Measurements from ENCODE around the gene ADNP. TPM values are rescaled to one million over a fixed set of nuclear protein-coding genes. Genes with fewer than 3 reads are reported as not detected.

Gene ADNP
- total RNA-seq, 2 experiments from 2014 or later = 51.5 to 94.9 TPM

DNA sequence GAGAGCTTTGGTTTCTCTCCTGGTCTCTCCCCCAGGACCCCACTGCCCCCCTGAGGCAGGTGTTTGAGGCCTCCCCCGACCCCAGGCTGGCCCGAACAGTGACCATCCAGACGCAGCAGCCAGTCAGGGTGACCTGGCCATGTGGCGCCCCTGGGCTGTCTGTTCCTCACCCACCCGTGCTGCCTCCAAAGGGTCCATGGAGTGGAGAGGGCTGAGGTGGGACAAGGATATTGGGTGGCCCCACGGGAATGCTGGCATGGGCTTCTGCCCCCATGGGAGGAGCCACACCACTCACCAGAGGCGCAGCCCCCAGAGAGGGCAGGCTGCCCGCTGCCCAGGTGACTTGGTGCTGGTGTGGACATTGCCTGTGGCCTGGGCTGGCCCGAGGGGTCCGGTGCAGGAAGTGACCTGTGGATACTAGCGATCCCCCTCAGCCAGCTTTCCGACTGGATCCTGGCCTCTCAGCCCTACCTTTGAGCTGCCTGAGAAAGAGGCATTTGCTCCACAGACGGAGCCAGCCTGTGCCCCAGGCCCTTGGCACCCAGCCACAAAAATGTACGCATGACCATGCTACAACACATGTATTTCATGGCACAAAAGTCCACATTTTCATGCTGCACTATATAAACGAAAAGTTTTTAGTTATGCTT is 85.5 kb downstream of the ADNP start:
- Histone ChIP-seq H4K20me1 (ENCODE audit: insufficient read depth, low read length) (no peaks in the 10 kb centered on the region), H3K4me2 (ENCODE audit: low read length) (no peak overlapping the region), H3K9me2 (ENCODE audit: insufficient read depth, low read length) (no peaks in the 10 kb centered on the region), H3K4me1 (ENCODE audit: insufficient read depth, low read length, poor library complexity, severe bottlenecking) (peaks cover 59% of the 10 kb centered on the region), H3K4me3 (ENCODE audit: low read depth, low read length, poor library complexity, severe bottlenecking) (no peak overlapping the region), H2AFZ (ENCODE audit: low read length) (no peak overlapping the region), H3K27ac (ENCODE audit: low read depth, low read length, poor library complexity, severe bottlenecking) (no peak overlapping the region), H3K36me3 (ENCODE audit: insufficient read depth, low read length) (peaks cover 83% of the 10 kb centered on the region), H3K9me3 (ENCODE audit: low read length) (no peaks in the 10 kb centered on the region), H3K79me2 (ENCODE audit: insufficient read depth, low read depth, low read length) (peaks cover 13% of the 10 kb centered on the region; the same call in 1 of the 2 replicates)
- CTCF ChIA-PET (ENCODE audit: unreplicated experiment) = interaction anchor here (0.6 to 0.7 kb wide), 2 partner anchors 9 to 21 kb away, joined by 3 read pairs; no protein-coding TSS in a partner anchor
- POLR2A ChIA-PET = no interaction called here
- intact Hi-C loops (cut with micrococcal nuclease; ENCODE audit: unreplicated experiment) = no loop called here
- no peak for DNase-seq (ENCODE audit: low spot score)
- BruUV-seq (replicated peaks) = no TSS peak
- TF ChIP-seq, protein P1, sequence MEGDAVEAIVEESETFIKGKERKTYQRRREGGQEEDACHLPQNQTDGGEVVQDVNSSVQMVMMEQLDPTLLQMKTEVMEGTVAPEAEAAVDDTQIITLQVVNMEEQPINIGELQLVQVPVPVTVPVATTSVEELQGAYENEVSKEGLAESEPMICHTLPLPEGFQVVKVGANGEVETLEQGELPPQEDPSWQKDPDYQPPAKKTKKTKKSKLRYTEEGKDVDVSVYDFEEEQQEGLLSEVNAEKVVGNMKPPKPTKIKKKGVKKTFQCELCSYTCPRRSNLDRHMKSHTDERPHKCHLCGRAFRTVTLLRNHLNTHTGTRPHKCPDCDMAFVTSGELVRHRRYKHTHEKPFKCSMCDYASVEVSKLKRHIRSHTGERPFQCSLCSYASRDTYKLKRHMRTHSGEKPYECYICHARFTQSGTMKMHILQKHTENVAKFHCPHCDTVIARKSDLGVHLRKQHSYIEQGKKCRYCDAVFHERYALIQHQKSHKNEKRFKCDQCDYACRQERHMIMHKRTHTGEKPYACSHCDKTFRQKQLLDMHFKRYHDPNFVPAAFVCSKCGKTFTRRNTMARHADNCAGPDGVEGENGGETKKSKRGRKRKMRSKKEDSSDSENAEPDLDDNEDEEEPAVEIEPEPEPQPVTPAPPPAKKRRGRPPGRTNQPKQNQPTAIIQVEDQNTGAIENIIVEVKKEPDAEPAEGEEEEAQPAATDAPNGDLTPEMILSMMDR (conservative IDR thresholded peaks at IDR 0.05; ENCODE audit: low read length) = no peak
- TF ChIP-seq EZH2phosphoT487 (IDR thresholded peaks at IDR 0.05; ENCODE audit: borderline replicate concordance, low read depth, low read length) = no peak

DNA sequence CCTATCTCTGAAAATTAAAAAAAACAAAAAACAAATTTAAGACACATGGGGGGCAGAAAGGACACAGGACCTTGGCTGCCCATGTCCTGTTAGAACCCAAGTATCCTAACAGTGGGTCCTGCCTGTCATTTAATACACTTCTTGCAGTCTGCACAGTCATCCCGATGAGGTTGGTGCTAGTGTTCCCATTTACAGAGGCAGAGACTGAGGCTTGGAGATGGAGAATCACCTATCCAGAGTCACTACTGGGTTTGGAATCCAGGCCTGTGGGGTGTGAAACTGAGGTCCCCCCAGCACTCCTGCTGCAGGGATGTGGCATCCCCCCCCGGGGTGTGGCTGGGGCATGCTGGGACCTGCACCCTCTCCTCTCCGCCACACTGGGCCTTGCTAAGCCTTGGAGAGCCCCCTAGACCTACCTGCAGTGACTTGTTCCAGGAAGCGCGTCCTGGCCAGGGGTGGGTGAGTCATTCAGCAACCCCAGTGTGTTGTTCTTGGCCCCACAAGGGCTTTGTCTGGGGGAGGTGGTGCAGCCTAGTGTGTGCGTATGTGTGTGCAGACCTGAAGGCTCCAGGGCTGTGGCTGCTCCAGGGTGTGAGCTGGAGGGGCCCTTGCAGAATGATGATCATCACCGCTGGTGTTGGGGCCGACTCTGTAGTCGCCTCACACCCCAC is 86.7 kb downstream of the ADNP start:
- Histone ChIP-seq H3K4me2 (ENCODE audit: low read length) (no peak overlapping the region), H3K4me3 (ENCODE audit: low read depth, low read length, poor library complexity, severe bottlenecking) (no peak overlapping the region), H3K4me1 (ENCODE audit: insufficient read depth, low read length, poor library complexity, severe bottlenecking) (peaks cover 48% of the 10 kb centered on the region), H3K9me2 (ENCODE audit: insufficient read depth, low read length) (no peaks in the 10 kb centered on the region), H3K27ac (ENCODE audit: low read depth, low read length, poor library complexity, severe bottlenecking) (peak overlapping the region; percentile 10), H4K20me1 (ENCODE audit: insufficient read depth, low read length) (no peaks in the 10 kb centered on the region), H2AFZ (ENCODE audit: low read length) (no peak overlapping the region), H3K36me3 (ENCODE audit: insufficient read depth, low read length) (peaks cover 82% of the 10 kb centered on the region), H3K79me2 (ENCODE audit: insufficient read depth, low read depth, low read length) (peaks cover 9% of the 10 kb centered on the region; the same call in 1 of the 2 replicates), H3K9me3 (ENCODE audit: low read length) (no peaks in the 10 kb centered on the region)
- POLR2A ChIA-PET = no interaction called here
- CTCF ChIA-PET (ENCODE audit: unreplicated experiment) = interaction anchor here (0.7 kb wide), 1 partner anchor 8 kb away, joined by 3 read pairs; no protein-coding TSS in a partner anchor
- DNase-seq (ENCODE audit: low spot score) = peak; percentile 38
- BruUV-seq (replicated peaks) = no TSS peak
- TF ChIP-seq, protein P1 (conservative IDR thresholded peaks at IDR 0.05; ENCODE audit: low read length) = no peak
- no peak for TF ChIP-seq EZH2phosphoT487 (IDR thresholded peaks at IDR 0.05; ENCODE audit: borderline replicate concordance, low read depth, low read length)
- intact Hi-C loops (cut with micrococcal nuclease; ENCODE audit: unreplicated experiment) = no loop called here
